GM21381 (cell line): ENCODE data around the gene ULK3.

Experiments
- ATAC-seq: cut with Tn5 transposase; IDR thresholded peaks from one replicate; pipeline ENCODE4 v1.9.1; 2021; ENCODE audit warnings: mild to moderate bottlenecking, moderate library complexity; ENCODE audit not compliant: unreplicated experiment

ULK3 gene

GRCh38 chr15:74869372-74869725, 26.4 kb upstream of the ULK3 start:
- ATAC-seq = no peak

- ATAC-seq = no peak
Measured at GRCh38 chr15:74868059-74868458, 25.1 kb upstream of the ULK3 start.

- ATAC-seq = no peak
Measured at GRCh38 chr15:74867466-74868038, 24.6 kb upstream of the ULK3 start.

GRCh38 chr15:74866090-74866489, 23.1 kb upstream of the ULK3 start:
- ATAC-seq = no peak

GRCh38 chr15:74865316-74865715, 22.4 kb upstream of the ULK3 start:
- no peak for ATAC-seq

- no peak for ATAC-seq
Measured at GRCh38 chr15:74864296-74864695, 21.3 kb upstream of the ULK3 start.

- no peak for ATAC-seq
Measured at GRCh38 chr15:74863239-74864056, 20.5 kb upstream of the ULK3 start.

GRCh38 chr15:74858369-74858740, 15.4 kb upstream of the ULK3 start:
- ATAC-seq = no peak

- ATAC-seq = no peak
Measured at GRCh38 chr15:74857671-74858368, 14.9 kb upstream of the ULK3 start.

- peak; percentile 74 for ATAC-seq
Measured at GRCh38 chr15:74857082-74857655, 14.2 kb upstream of the ULK3 start.

GRCh38 chr15:74856537-74856936, 13.6 kb upstream of the ULK3 start:
- no peak for ATAC-seq

- ATAC-seq = no peak
Measured at GRCh38 chr15:74855857-74856256, 12.9 kb upstream of the ULK3 start.

- ATAC-seq = no peak
Measured at GRCh38 chr15:74854453-74855022, 11.6 kb upstream of the ULK3 start.

- ATAC-seq = no peak
Measured at GRCh38 chr15:74851960-74852359, 9.0 kb upstream of the ULK3 start.

- no peak for ATAC-seq
Measured at GRCh38 chr15:74850393-74850792, 7.4 kb upstream of the ULK3 start.

GRCh38 chr15:74847432-74847831, 4.5 kb upstream of the ULK3 start:
- no peak for ATAC-seq

- no peak for ATAC-seq
Measured at GRCh38 chr15:74845581-74845980, 2.6 kb upstream of the ULK3 start.

GRCh38 chr15:74845208-74845568, 2.2 kb upstream of the ULK3 start:
- ATAC-seq = no peak

GRCh38 chr15:74844319-74845207, 1.6 kb upstream of the ULK3 start:
- ATAC-seq = no peak

- ATAC-seq = no peak
Measured at GRCh38 chr15:74843891-74844299, 939 bp upstream of the ULK3 start.

- ATAC-seq = no peak
Measured at GRCh38 chr15:74843445-74843828, 481 bp upstream of the ULK3 start.
